ENCODE results near the gene SSB. TPM values are rescaled to one million over a fixed set of nuclear protein-coding genes. Genes with fewer than 3 reads are reported as not detected.
A peak's percentile ranks its signal among the peaks of the same experiment; 100 is the strongest.
"Not testable (repeated sequence)": the region's sequence is repeated elsewhere in the genome, so short reads cannot be mapped to it uniquely, and the experiment has no call there.

The SSB gene
- total RNA-seq, 1 donor from 2014 or later = 110 TPM

DNA sequence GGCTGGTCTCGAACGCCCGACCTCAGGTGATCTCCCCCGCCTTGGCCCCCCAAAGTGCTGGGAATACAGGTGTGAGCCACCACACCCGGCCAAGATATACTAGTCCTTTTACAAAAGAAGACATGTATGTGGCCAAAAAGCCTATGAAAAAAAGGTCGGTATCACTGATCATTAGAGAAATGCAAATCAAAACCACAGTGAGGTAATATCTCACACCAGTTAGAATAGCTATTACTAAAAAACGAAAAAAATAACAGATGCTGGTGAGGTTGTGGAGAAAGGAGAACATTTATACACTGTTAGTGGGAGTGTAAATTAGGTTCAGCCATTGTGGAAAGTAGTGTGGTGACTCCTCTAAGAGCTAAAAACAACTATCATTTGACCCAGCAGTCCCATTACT lies 38.7 kb upstream of the SSB start:
- H3K4me3 ChIP-seq (ENCODE audit: low read depth, low read length) = no peak overlapping the region
- no peak for TF ChIP-seq CTCF (conservative IDR thresholded peaks at IDR 0.05; ENCODE audit: low read depth, low read length)
- no peak for DNase-seq (ENCODE audit: low read depth)

DNA sequence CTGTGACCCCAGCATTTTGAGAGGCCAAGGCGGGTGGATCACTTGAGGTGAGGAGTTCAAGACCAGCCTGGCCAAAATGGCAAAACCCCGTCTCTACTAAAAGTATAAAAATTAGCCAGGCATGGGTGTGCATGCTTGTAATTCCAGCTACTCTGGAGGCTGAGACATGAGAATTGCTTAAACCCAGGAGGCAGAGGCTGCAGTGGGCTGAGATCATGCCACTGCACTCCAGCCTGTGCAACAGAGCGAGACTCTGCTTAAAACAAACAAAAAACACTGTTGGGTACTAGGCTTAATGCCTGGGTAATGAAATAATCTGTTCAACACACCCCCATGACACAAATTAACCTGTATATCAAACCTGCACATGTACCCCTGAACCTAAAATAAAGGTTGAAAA lies 37.9 kb upstream of the SSB start:
- H3K4me3 ChIP-seq (ENCODE audit: low read depth, low read length); DNase-seq (ENCODE audit: low read depth): not testable (repeated sequence)

DNA sequence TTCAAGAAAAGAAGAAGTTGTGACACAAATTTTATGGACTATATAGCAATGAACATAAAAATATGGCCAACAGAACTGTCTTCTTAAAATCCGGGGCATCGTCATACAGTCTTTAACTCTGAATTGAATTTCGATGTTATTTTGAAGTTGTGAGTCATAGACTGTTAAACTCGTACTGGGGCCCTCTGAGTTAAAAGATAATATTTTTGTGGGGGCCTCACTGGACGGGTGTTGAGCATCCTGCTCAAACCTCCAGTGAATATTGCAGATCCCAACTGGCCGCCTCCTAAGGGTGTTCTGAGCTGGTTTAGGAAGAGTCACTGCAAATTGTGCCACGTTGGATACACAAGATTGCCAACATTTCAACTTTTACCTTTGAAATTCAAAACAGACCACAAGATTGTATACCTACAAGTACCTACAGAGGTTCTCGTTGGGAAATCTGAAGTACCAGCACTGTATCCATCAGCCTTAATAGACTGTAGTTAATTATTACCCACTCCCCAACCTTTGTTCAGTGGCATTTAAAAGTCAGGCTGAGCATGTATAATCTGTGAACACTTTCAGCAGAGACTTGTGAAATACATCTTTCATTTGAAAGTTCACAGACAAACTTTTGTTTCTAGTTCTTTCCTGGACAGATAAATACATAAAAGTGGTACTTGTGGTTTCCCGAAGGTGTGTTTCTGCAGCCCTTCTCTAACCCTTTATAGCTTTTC lies 37.3 kb upstream of the SSB start:
- H3K4me3 ChIP-seq (ENCODE audit: low read depth, low read length) = no peak overlapping the region
- TF ChIP-seq CTCF (conservative IDR thresholded peaks at IDR 0.05; ENCODE audit: low read depth, low read length) = no peak
- peak; percentile 42 for DNase-seq (ENCODE audit: low read depth)

- TF ChIP-seq CTCF (conservative IDR thresholded peaks at IDR 0.05; ENCODE audit: low read depth, low read length) = no peak
- H3K4me3 ChIP-seq (ENCODE audit: low read depth, low read length) = no peak overlapping the region
- no peak for DNase-seq (ENCODE audit: low read depth)
These were observed 36.7 kb upstream of the SSB start for GRCh38 chr2:169761970-169762292.

GRCh38 chr2:169765523-169765922 lies 33.1 kb upstream of the SSB start:
- TF ChIP-seq CTCF (conservative IDR thresholded peaks at IDR 0.05; ENCODE audit: low read depth, low read length) = no peak

GRCh38 chr2:169767243-169767888 lies 31.3 kb upstream of the SSB start:
- peak; percentile 83 for TF ChIP-seq CTCF (conservative IDR thresholded peaks at IDR 0.05; ENCODE audit: low read depth, low read length)
- H3K4me3 ChIP-seq (ENCODE audit: low read depth, low read length) = no peak overlapping the region
- no peak for DNase-seq (ENCODE audit: low read depth)

More at GRCh38 chr2:169765523-169765922, 33.1 kb upstream of the SSB start:
- DNase-seq (ENCODE audit: low read depth) = no peak
- H3K4me3 ChIP-seq (ENCODE audit: low read depth, low read length) = no peak overlapping the region

DNA sequence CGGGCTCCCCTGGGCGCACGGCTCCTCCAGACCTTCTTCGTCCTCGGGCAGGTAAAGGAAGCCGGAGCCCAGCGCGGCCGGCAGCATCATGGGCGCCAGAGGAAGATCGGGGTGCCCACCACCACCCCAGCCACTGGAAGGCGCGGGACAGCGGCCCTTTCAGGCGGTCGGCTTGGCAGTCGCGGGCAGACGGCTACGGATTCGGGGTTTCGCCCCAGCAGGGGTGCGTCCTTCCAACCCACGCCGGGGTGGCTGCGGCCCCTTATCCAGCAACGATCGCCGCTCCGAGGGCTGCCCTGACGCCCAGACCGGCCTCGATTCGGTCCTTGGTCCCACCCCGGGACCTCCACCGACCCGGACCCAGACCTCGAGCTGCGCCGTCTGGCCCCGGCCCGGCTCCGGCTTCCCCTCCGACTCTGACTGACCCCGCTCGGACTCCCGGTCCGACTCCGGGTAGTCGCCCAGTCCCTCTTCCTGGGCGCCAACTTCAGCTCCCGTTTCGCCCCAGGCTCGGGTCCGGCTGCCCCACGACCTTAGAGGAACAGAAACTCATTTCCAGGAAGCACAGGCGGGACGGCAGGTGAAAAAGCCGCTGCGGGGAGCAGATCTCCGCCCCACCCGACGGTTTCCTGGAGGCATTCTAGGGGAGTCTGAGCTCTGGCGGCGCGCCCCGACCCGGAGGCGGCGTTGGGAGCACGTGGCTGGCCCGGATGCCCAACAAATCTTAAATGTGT lies 30.2 kb upstream of the SSB start:
- DNase-seq (ENCODE audit: low read depth) = no peak
- no peak for TF ChIP-seq CTCF (conservative IDR thresholded peaks at IDR 0.05; ENCODE audit: low read depth, low read length)
- peak overlapping the region; percentile 49 for H3K4me3 ChIP-seq (ENCODE audit: low read depth, low read length)
